ENCODE results near the gene MS4A3. TPM values are rescaled to one million over a fixed set of nuclear protein-coding genes. Genes with fewer than 3 reads are reported as not detected.

MS4A3 gene
- total and polyA plus RNA-seq, 9 of the 15 experiments (the other 6 are each of a cell fraction or from before 2014, with no cell fraction given): 3.4 to 94.5 (median 58.8) TPM

GRCh38 chr11:60056349-60056969 is at the start of gene MS4A3 (continued):
- no peak for TF ChIP-seq DDX20 (tag; IDR thresholded peaks at IDR 0.05; ENCODE audit: low read depth)
- peak; percentile 95 for TF ChIP-seq CTBP1 (IDR thresholded peaks at IDR 0.05; ENCODE audit: borderline replicate concordance)
- TF ChIP-seq TAF7 (tag; IDR thresholded peaks at IDR 0.05): no peak
- no peak for TF ChIP-seq KLF1 (tag; IDR thresholded peaks at IDR 0.05)
- no peak for TF ChIP-seq BRF2 (IDR thresholded peaks at IDR 0.05; ENCODE audit: borderline replicate concordance, insufficient read depth, insufficient read length)
- TF ChIP-seq KLF6 (CRISPR knock-in tag; IDR thresholded peaks at IDR 0.05; ENCODE audit: borderline replicate concordance): no peak
- no peak for TF ChIP-seq ARNT (IDR thresholded peaks at IDR 0.05)
- TF ChIP-seq ZNF277 (CRISPR knock-in tag; IDR thresholded peaks at IDR 0.05; ENCODE audit: borderline replicate concordance): no peak
- TF ChIP-seq XRCC4 (IDR thresholded peaks at IDR 0.05; ENCODE audit: extremely low read depth, insufficient read depth, insufficient read length): no peak
- no peak for TF ChIP-seq U2AF1 (optimal IDR thresholded peaks at IDR 0.05; ENCODE audit: low read depth, low read length)
- TF ChIP-seq CBFA2T3 (IDR thresholded peaks at IDR 0.05): peak; percentile 89
- no peak for TF ChIP-seq ZBTB33 (CRISPR knock-in tag; IDR thresholded peaks at IDR 0.05)
- TF ChIP-seq RBM22 (IDR thresholded peaks at IDR 0.05; ENCODE audit: low read depth, low read length, poor library complexity, severe bottlenecking): no peak
- no peak for TF ChIP-seq MNT (conservative IDR thresholded peaks at IDR 0.05)
- no peak for TF ChIP-seq CAMTA2 (CRISPR knock-in tag; conservative IDR thresholded peaks at IDR 0.05)
- no peak for TF ChIP-seq SAP30 (IDR thresholded peaks at IDR 0.05; ENCODE audit: borderline replicate concordance, insufficient read depth, low read depth, low read length, poor library complexity, severe bottlenecking)
- no peak for TF ChIP-seq PATZ1 (CRISPR knock-in tag; IDR thresholded peaks at IDR 0.05; ENCODE audit: borderline replicate concordance)
- TF ChIP-seq ZKSCAN8 (CRISPR knock-in tag; IDR thresholded peaks at IDR 0.05): no peak
- no peak for TF ChIP-seq SMAD3 (CRISPR knock-in tag; conservative IDR thresholded peaks at IDR 0.05)

All from K562 (cell line).